ENCODE measurements around the gene RIOX2. TPM values are rescaled to one million over a fixed set of nuclear protein-coding genes. Genes with fewer than 3 reads are reported as not detected.
"Not testable (repeated sequence)": the region's sequence is repeated elsewhere in the genome, so short reads cannot be mapped to it uniquely, and the experiment has no call there.

The RIOX2 gene
- polyA plus RNA-seq, 1 donor from 2014 or later, result 0.48 TPM

DNA sequence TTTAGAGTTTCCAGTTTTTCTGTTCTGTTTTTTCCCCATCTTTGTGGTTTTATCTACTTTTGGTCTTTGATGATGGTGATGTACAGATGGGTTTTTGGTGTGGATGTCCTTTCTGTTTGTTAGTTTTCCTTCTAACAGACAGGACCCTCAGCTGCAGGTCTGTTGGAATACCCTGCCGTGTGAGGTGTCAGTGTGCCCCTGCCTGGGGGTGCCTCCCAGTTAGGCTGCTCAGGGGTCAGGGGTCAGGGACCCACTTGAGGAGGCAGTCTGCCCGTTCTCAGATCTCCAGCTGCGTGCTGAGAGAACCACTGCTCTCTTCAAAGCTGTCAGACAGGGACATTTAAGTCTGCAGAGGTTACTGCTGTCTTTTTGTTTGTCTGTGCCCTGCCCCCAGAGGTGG is 62.4 kb downstream of the RIOX2 start:
- H3F3A ChIP-seq (ENCODE audit: insufficient read depth, low read length, poor library complexity, severe bottlenecking); H3K36me3 ChIP-seq (ENCODE audit: insufficient read depth, low read length); H3K27ac ChIP-seq (ENCODE audit: low read length); H3K79me2 ChIP-seq (replicated peaks; ENCODE audit: insufficient read depth, low read length); H3K9ac ChIP-seq (ENCODE audit: low read length); H3K4me2 ChIP-seq (ENCODE audit: low read length); H2AFZ ChIP-seq (ENCODE audit: low read depth, low read length); H3K9me2 ChIP-seq (ENCODE audit: insufficient read depth, low read length); H3K9me3 ChIP-seq (ENCODE audit: low read length); H3K27me3 ChIP-seq (ENCODE audit: insufficient read depth, low read depth, low read length); H3K4me3 ChIP-seq (ENCODE audit: low read length); H4K20me1 ChIP-seq (ENCODE audit: insufficient read depth): not testable (repeated sequence)

GRCh38 chr3:97901313-97902248 is 70.7 kb downstream of the RIOX2 start:
- H3K27ac ChIP-seq (ENCODE audit: low read length), result no peak overlapping the region
- no peaks in the 10 kb centered on the region for H3K9me3 ChIP-seq (ENCODE audit: low read length)
- H4K20me1 ChIP-seq (ENCODE audit: insufficient read depth), result no peaks in the 10 kb centered on the region
- H3K79me2 ChIP-seq (replicated peaks; ENCODE audit: insufficient read depth, low read length), result no peaks in the 10 kb centered on the region
- no peaks in the 10 kb centered on the region for H3K27me3 ChIP-seq (ENCODE audit: insufficient read depth, low read depth, low read length)
- H3K4me3 ChIP-seq (ENCODE audit: low read length), result no peak overlapping the region
- H3K9me2 ChIP-seq (ENCODE audit: insufficient read depth, low read length), result no peaks in the 10 kb centered on the region
- no peak overlapping the region for H3K4me2 ChIP-seq (ENCODE audit: low read length)
- H3F3A ChIP-seq (ENCODE audit: insufficient read depth, low read length, poor library complexity, severe bottlenecking), result no peaks in the 10 kb centered on the region
- no peak for TF ChIP-seq REST (IDR thresholded peaks at IDR 0.05; ENCODE audit: borderline replicate concordance)
- TF ChIP-seq, protein P1, sequence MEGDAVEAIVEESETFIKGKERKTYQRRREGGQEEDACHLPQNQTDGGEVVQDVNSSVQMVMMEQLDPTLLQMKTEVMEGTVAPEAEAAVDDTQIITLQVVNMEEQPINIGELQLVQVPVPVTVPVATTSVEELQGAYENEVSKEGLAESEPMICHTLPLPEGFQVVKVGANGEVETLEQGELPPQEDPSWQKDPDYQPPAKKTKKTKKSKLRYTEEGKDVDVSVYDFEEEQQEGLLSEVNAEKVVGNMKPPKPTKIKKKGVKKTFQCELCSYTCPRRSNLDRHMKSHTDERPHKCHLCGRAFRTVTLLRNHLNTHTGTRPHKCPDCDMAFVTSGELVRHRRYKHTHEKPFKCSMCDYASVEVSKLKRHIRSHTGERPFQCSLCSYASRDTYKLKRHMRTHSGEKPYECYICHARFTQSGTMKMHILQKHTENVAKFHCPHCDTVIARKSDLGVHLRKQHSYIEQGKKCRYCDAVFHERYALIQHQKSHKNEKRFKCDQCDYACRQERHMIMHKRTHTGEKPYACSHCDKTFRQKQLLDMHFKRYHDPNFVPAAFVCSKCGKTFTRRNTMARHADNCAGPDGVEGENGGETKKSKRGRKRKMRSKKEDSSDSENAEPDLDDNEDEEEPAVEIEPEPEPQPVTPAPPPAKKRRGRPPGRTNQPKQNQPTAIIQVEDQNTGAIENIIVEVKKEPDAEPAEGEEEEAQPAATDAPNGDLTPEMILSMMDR (IDR thresholded peaks at IDR 0.05; ENCODE audit: poor library complexity, severe bottlenecking), result no peak
- TF ChIP-seq SMC3 (conservative IDR thresholded peaks at IDR 0.05; ENCODE audit: poor library complexity), result no peak
- no peak for TF ChIP-seq EP300 (conservative IDR thresholded peaks at IDR 0.05; ENCODE audit: poor library complexity, severe bottlenecking)
- no peak for TF ChIP-seq POLR2AphosphoS5 (IDR thresholded peaks at IDR 0.05)
- no peak for TF ChIP-seq TAF1 (IDR thresholded peaks at IDR 0.05; ENCODE audit: low read depth)
- no peak for TF ChIP-seq RAD21 (conservative IDR thresholded peaks at IDR 0.05)
- TF ChIP-seq EZH2 (IDR thresholded peaks at IDR 0.05; ENCODE audit: borderline replicate concordance, insufficient read depth, low read length, poor library complexity, severe bottlenecking), result no peak
- TF ChIP-seq MXI1 (conservative IDR thresholded peaks at IDR 0.05; ENCODE audit: poor library complexity, severe bottlenecking), result no peak
- no peak overlapping the region for H2AFZ ChIP-seq (ENCODE audit: low read depth, low read length)
- H3K9ac ChIP-seq (ENCODE audit: low read length), result no peak overlapping the region
- H3K36me3 ChIP-seq (ENCODE audit: insufficient read depth, low read length), result no peaks in the 10 kb centered on the region

All from neural cell (in vitro differentiated cells).